Endothelial cell of umbilical vein (primary cell): Measurements from ENCODE around the gene TCEA2. TPM values are rescaled to one million over a fixed set of nuclear protein-coding genes. Genes with fewer than 3 reads are reported as not detected.

Experiments used
- Bru-seq: library from RNA; stranded (reverse); fragments of 400-500 nt; gene quantifications from one replicate; lab custom pipeline; 2021; lab: Mats Ljungman, UMichigan
- BruChase-seq, 2 experiments: library from RNA; stranded (reverse); fragments of 400-500 nt; gene quantifications; one replicate each; lab custom pipeline; 2021; lab: Mats Ljungman, UMichigan
- BruUV-seq: library from RNA; stranded (reverse); fragments of 400-500 nt; replicated peaks from 2 replicates; lab custom pipeline; 2021; lab: Mats Ljungman, UMichigan
- CTCF ChIA-PET: fragments of 300-600, 350-600 bp; sonication (Branson Sonifier 250); formaldehyde crosslinking; loops from one replicate; lab custom pipeline; 2021; ENCODE audit warnings: antibody characterized with exemption, inconsistent platforms; lab: Charles Lee
- POLR2A ChIA-PET: fragments of 300-600, 350-600 bp; sonication (Branson Sonifier 250); formaldehyde crosslinking; loops from one replicate; lab custom pipeline; 2021; ENCODE audit warnings: antibody characterized with exemption, inconsistent platforms; lab: Charles Lee
- DNase-seq: peaks from one replicate; pipeline ENCODE4 v3.0.0-alpha.2; 2011; ENCODE audit warnings: low read depth, low spot score
- FAIRE-seq: peaks from 2 replicates; lab custom pipeline; 2011; peaks lifted over from hg19 to GRCh38; lab: Jason Lieb, UNC
- H2AFZ ChIP-seq: 2 replicates; pipeline ENCODE4 v1.6.0; 2012; ENCODE audit warnings: low read depth, low read length, control low read depth, inconsistent platforms
- H3K27ac ChIP-seq: 2 replicates; pipeline ENCODE4 v1.5.1; 2011; ENCODE audit warnings: low read depth, mild to moderate bottlenecking, control low read depth, low read length, moderate library complexity; ENCODE audit not compliant: insufficient read depth
- H3K27me3 ChIP-seq, 2 experiments: 2 replicates each; pipeline versions ENCODE4 v1.6.0 to v1.6.1; 2011; ENCODE audit warnings: low read length in 2 of 2, mixed read lengths in 1 of 2; ENCODE audit not compliant: control insufficient read depth in 2 of 2, insufficient read depth in 2 of 2
- H3K36me3 ChIP-seq, 2 experiments: 2 replicates in 1 of 2; 3 replicates in 1 of 2; pipeline ENCODE4 v1.5.1; 2011; ENCODE audit warnings: low read length in 2 of 2, mild to moderate bottlenecking in 1 of 2, moderate library complexity in 1 of 2; ENCODE audit not compliant: control insufficient read depth in 2 of 2, insufficient read depth in 2 of 2; ENCODE audit errors: extremely low read depth in 1 of 2
- H3K4me1 ChIP-seq: 3 replicates; pipeline ENCODE4 v1.5.1; 2011; ENCODE audit warnings: mild to moderate bottlenecking, low read length; ENCODE audit not compliant: control insufficient read depth, insufficient read depth; ENCODE audit errors: extremely low read depth
- H3K4me2 ChIP-seq: 2 replicates; pipeline ENCODE4 v1.6.1; 2011; ENCODE audit warnings: low read length, control low read depth, mixed read lengths; ENCODE audit not compliant: insufficient read depth
- H3K4me3 ChIP-seq, 3 experiments: fragments of 200-600 bp in 1 of 3; sonication (generic), shearing (Covaris generic) in 1 of 3; replicated peaks in 1 of 3; 2 replicates each; pipeline ENCODE4 v1.5.1; 2011 to 2016; ENCODE audit warnings: control low read depth in 3 of 3, low read length in 3 of 3, mild to moderate bottlenecking in 2 of 3, inconsistent platforms in 1 of 3, low read depth in 1 of 3, moderate library complexity in 1 of 3; ENCODE audit not compliant: insufficient read depth in 1 of 3
- H3K79me2 ChIP-seq: 2 replicates; pipeline ENCODE4 v1.6.0; 2012; ENCODE audit warnings: low read length, inconsistent platforms; ENCODE audit not compliant: control insufficient read depth, insufficient read depth
- H3K9ac ChIP-seq: replicated peaks from 2 replicates; pipeline ENCODE3; 2011; ENCODE audit warnings: low read length, control low read depth; ENCODE audit not compliant: insufficient read depth; ENCODE audit errors: extremely low read depth
- H3K9me1 ChIP-seq: replicated peaks from 3 replicates; pipeline ENCODE4 v1.6.0; 2011; ENCODE audit warnings: mild to moderate bottlenecking, low read length; ENCODE audit not compliant: control insufficient read depth, insufficient read depth; ENCODE audit errors: extremely low read depth
- H3K9me3 ChIP-seq: replicated peaks from 2 replicates; pipeline ENCODE4 v1.5.1; 2012; ENCODE audit warnings: low read length, inconsistent platforms; ENCODE audit not compliant: control insufficient read depth, insufficient read depth
- H4K20me1 ChIP-seq: replicated peaks from 2 replicates; pipeline ENCODE3; 2011; ENCODE audit warnings: mild to moderate bottlenecking, low read length; ENCODE audit not compliant: control insufficient read depth, insufficient read depth; ENCODE audit errors: extremely low read depth
- CTCF ChIP-seq, 2 donors: IDR thresholded peaks; 1 replicate in 1 of 2; 2 replicates in 1 of 2; pipeline ENCODE4 v1.5.1; 2011; ENCODE audit warnings: low read length in 2 of 2, mild to moderate bottlenecking in 2 of 2, moderate library complexity in 2 of 2, control low read depth in 1 of 2, inconsistent platforms in 1 of 2, low read depth in 1 of 2; ENCODE audit not compliant: insufficient read depth in 1 of 2; ENCODE audit errors: extremely low read depth in 1 of 2
- GATA2 ChIP-seq: IDR thresholded peaks from 2 replicates; pipeline ENCODE4 v1.7.0; 2011; ENCODE audit warnings: low read depth, mild to moderate bottlenecking, moderate library complexity, mixed read lengths, low read length; ENCODE audit not compliant: insufficient read length, insufficient read depth
- MAX ChIP-seq: IDR thresholded peaks from 2 replicates; pipeline ENCODE4 v1.6.1; 2011; ENCODE audit not compliant: insufficient read depth, insufficient read length
- POLR2A ChIP-seq: IDR thresholded peaks from 2 replicates; pipeline ENCODE4 v1.6.1; 2012; ENCODE audit warnings: low read depth, mild to moderate bottlenecking, control low read depth, low read length
- POLR2AphosphoS5 ChIP-seq: IDR thresholded peaks from 2 replicates; pipeline ENCODE4 v1.6.1; 2012; ENCODE audit warnings: low read depth, mild to moderate bottlenecking, control low read depth, low read length, moderate library complexity; ENCODE audit not compliant: insufficient read depth
- dilution Hi-C: fragments of 300-500 bp; cut with MboI; formaldehyde crosslinking; loops from one replicate; pipeline ENCODE4 v1.15.0; 2019; ENCODE audit warnings: low sequenced_read_pairs; ENCODE audit not compliant: extremely low pct_ligation_motif_present
- intact Hi-C: fragments of 100-400 bp; cut with micrococcal nuclease; formaldehyde crosslinking; loops from one replicate; pipeline ENCODE4 v1.10.0; 2022
- long read RNA-seq: library from polyadenylated mRNA; stranded (forward); transcript quantifications from one replicate; pipeline ENCODE4 v2.0.0, GENCODE V29; 2021
- polyA minus RNA-seq, 3 experiments: library from RNA; depleted of rRNA, polyadenylated mRNA; stranded (reverse); fragments of >200 nt; gene quantifications; 1 replicate in 1 of 3; 2 replicates in 2 of 3; pipeline ENCODE4 v1.2.3, GENCODE V29; 2011
- polyA plus RNA-seq, 4 experiments: library from polyadenylated mRNA; depleted of rRNA in 3 of 4; stranded (reverse) in 3 of 4; unstranded in 1 of 4; fragments of >200 nt; gene quantifications; 2 replicates each; pipeline versions ENCODE4 v1.2.1 to v1.2.3, GENCODE V29; 2011 to 2012; ENCODE audit warnings: missing spikeins in 1 of 4
- total RNA-seq: library from RNA; stranded (reverse); gene quantifications from 2 replicates; pipeline ENCODE4 v1.2.3, GENCODE V29; 2021

Gene TCEA2
- total RNA-seq, result 65.5 and 71.3 TPM in 2 replicates
- polyA plus RNA-seq, result 53.1 and 56.0 TPM in 2 replicates
- polyA plus RNA-seq (2011; cell fraction: cytosol; rRNA removed), result 37.0 and 47.4 TPM in 2 replicates
- 97.1 and 136 TPM in 2 replicates for polyA plus RNA-seq (2011; cell fraction: nucleus; rRNA removed)
- 46.9 and 80.2 TPM in 2 replicates for polyA plus RNA-seq (2012)
- polyA minus RNA-seq, result 24.5 and 35.3 TPM in 2 replicates
- 19.4 TPM for polyA minus RNA-seq (2011; cell fraction: cytosol; rRNA and poly(A)+ RNA removed)
- 15.8 and 34.4 TPM in 2 replicates for polyA minus RNA-seq (2011; cell fraction: nucleus; rRNA and poly(A)+ RNA removed)
- Bru-seq, nascent RNA, result percentile 44 among the genes with signal in this experiment
- percentile 87 among the genes with signal in this experiment for BruChase-seq, experiment 1, labeled RNA remaining after a 6-hour chase
- BruChase-seq, experiment 2, labeled RNA remaining after a 2-hour chase, result percentile 66 among the genes with signal in this experiment
- long read RNA-seq, transcript TCEA2-202 (10 exons, 1,235 nt), result major isoform, 89 of 189 reads
- long read RNA-seq, partial matches to known transcripts, result 19 of 189 reads
- long read RNA-seq, other reads (novel, unspliced or antisense), result 78 of 189 reads

GRCh38 chr20:64062596-64063388 is at the start of gene TCEA2:
Gene TCEA2 (plus strand): TSS chr20:64063198. CDS start chr20:64063313, 115 bp downstream.
- no peaks in the 10 kb centered on the region for H3K27me3 ChIP-seq
- TSS peak; percentile 96 for BruUV-seq
- dilution Hi-C loops, result no loop called here
- no peaks in the 10 kb centered on the region for H3K9me3 ChIP-seq
- H2AFZ ChIP-seq, result peak within 1 kb of the TSS; percentile 76
- H4K20me1 ChIP-seq, result no peaks in the 10 kb centered on the region
- H3K79me2 ChIP-seq, result peaks cover 6% of the 10 kb centered on the region
- intact Hi-C loops, result loop anchor here (1.0 to 10.0 kb wide), 2 partner anchors 62 to 81 kb away; partner anchors contain the start of gene PRPF6
- FAIRE-seq (peak; percentile 93), DNase-seq (peak; percentile 93)
- H3K4me3 ChIP-seq, result peak within 1 kb of the TSS; percentile 72 to 91 (median 84)
- H3K9me1 ChIP-seq, result no peaks in the 10 kb centered on the region
- CTCF ChIA-PET, result interaction anchor here (1.0 to 15.2 kb wide), 7 partner anchors 9 to 89 kb away, joined by 3 to 412 read pairs (median 6); partner anchors contain the start of genes C20orf204, PRPF6 and SAMD10
- H3K9ac ChIP-seq, result peak within 1 kb of the TSS; percentile 86
- no peak for TF ChIP-seq CTCF (IDR thresholded peaks at IDR 0.05; ENCODE audit: extremely low read depth in 1 of 2, insufficient read depth in 1 of 2, low read depth in 1 of 2, low read length in 2 of 2)
- peak; percentile 64 for TF ChIP-seq MAX
- TF ChIP-seq GATA2, result no peak
- TF ChIP-seq POLR2AphosphoS5, result peak; percentile 90
- TF ChIP-seq POLR2A, result peak; percentile 87
- peaks cover 18% of the 10 kb centered on the region for H3K4me1 ChIP-seq
- POLR2A ChIA-PET, result interaction anchor here (0.8 to 1.4 kb wide), 5 partner anchors 9 to 198 kb away, joined by 3 to 11 read pairs (median 3); partner anchors contain the start of gene TPD52L2
- H3K27ac ChIP-seq, result peak within 1 kb of the TSS; percentile 63
- peak within 1 kb of the TSS; percentile 76 for H3K4me2 ChIP-seq
- H3K36me3 ChIP-seq, result no peaks in the 10 kb centered on the region
